Neural progenitor cell (in vitro differentiated cells): ENCODE data around the gene CORIN.

Source experiments
- EZH2 ChIP-seq: fragments of 200-600 bp; sonication (generic); IDR thresholded peaks from 2 replicates; pipeline ENCODE4 v1.6.1; 2017; ENCODE audit warnings: antibody characterized with exemption, mild to moderate bottlenecking, moderate library complexity
- TF ChIP-seq, protein P1 (sequence below): fragments of 200-600 bp; sonication (generic); IDR thresholded peaks from 2 replicates; pipeline ENCODE4 v1.5.1; 2017; ENCODE audit warnings: antibody characterized with exemption, mild to moderate bottlenecking

DNA sequence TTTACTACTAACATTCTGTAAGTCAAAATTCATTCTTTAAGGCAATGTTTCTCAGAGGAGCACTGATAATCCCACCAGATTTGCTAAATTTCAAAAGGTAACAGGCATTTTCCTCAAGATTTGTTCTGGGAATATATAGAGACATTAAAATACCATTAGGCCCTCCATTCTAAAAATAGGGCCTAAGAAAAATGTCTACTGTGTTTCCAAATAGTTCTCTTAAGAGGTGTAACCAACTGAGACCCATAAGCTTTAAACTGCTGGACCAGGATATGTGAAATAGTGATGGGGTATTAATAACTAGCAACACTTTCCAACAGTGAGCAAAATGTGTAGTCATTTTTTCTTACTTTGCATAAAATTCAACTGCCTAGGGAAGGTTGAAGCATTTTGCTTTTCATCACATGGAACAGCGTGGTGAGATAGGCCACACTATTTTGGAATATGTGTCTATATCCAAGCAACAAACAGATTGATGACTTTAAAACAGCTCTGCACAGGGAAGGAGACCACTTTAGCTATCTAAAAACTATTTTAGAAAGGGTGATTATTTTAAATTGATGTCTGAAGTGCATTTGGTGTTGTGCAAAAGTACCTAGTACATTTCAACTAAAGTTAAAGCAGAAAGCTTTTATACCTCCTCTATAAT is 89.9 kb downstream of the CORIN start:
- TF ChIP-seq, protein P1, sequence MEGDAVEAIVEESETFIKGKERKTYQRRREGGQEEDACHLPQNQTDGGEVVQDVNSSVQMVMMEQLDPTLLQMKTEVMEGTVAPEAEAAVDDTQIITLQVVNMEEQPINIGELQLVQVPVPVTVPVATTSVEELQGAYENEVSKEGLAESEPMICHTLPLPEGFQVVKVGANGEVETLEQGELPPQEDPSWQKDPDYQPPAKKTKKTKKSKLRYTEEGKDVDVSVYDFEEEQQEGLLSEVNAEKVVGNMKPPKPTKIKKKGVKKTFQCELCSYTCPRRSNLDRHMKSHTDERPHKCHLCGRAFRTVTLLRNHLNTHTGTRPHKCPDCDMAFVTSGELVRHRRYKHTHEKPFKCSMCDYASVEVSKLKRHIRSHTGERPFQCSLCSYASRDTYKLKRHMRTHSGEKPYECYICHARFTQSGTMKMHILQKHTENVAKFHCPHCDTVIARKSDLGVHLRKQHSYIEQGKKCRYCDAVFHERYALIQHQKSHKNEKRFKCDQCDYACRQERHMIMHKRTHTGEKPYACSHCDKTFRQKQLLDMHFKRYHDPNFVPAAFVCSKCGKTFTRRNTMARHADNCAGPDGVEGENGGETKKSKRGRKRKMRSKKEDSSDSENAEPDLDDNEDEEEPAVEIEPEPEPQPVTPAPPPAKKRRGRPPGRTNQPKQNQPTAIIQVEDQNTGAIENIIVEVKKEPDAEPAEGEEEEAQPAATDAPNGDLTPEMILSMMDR: no peak
- no peak for TF ChIP-seq EZH2
